Measurements from ENCODE around the gene NBEAL1. TPM values are rescaled to one million over a fixed set of nuclear protein-coding genes. Genes with fewer than 3 reads are reported as not detected.
"Not testable (repeated sequence)": the region's sequence is repeated elsewhere in the genome, so short reads cannot be mapped to it uniquely, and the experiment has no call there.

The NBEAL1 gene
- total RNA-seq, 3 donors from 2014 or later, result 55.0 to 107 (median 81.0) TPM

DNA sequence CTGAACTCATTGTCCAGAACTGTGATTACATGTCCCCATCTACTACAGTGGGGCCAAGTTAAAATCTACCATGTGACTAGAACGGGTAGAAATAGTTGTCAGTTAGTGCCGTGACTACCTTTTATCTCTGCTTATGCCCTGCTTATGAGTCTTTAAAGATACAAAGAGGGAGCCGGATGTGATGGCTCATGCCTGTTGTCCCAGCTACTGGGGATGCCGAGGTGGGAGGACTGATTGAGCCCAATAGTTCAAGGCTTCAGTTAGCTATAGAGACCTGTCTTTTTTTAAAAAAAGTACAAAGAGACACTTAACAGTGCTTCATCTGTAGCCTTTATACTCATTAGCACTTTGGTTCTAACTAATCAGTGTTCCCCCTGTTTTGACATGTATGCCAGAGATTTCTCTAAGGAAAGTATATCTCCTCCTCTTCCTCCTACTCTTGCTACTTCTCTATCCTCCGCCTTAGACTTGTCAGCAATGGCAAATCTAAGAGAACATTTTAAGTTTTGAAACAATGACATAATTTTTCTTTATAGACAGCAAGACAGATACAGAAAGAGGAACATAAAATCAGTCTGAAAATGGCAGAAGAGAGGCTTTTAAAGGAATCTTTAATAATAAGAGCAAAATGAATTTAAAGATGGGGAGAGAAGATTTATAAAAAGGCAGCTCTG, 45.0 kb downstream of the NBEAL1 start:
- TF ChIP-seq, protein P1, sequence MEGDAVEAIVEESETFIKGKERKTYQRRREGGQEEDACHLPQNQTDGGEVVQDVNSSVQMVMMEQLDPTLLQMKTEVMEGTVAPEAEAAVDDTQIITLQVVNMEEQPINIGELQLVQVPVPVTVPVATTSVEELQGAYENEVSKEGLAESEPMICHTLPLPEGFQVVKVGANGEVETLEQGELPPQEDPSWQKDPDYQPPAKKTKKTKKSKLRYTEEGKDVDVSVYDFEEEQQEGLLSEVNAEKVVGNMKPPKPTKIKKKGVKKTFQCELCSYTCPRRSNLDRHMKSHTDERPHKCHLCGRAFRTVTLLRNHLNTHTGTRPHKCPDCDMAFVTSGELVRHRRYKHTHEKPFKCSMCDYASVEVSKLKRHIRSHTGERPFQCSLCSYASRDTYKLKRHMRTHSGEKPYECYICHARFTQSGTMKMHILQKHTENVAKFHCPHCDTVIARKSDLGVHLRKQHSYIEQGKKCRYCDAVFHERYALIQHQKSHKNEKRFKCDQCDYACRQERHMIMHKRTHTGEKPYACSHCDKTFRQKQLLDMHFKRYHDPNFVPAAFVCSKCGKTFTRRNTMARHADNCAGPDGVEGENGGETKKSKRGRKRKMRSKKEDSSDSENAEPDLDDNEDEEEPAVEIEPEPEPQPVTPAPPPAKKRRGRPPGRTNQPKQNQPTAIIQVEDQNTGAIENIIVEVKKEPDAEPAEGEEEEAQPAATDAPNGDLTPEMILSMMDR (IDR thresholded peaks at IDR 0.05), result no peak

DNA sequence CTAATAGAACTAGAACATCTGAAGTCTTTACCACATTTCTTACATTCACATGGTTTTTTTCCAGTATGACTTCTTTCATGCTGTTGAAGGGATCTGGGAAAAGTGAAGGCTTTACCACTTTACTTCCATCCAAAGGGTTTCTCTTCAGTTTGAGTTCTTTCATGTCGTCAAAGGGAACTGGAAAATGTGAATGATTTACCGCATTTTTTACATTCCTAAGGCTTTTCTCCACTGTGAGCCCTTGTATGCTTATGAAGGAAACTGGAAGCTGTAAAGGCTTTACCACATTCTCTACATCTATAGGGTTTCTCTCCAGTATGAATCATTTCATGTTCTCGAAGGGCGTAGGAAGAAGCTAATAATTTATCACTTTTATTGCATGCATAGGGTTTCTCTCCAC, 46.7 kb downstream of the NBEAL1 start:
- TF ChIP-seq, protein P1 (IDR thresholded peaks at IDR 0.05), result no peak
- Histone ChIP-seq H3K9me3 (no peaks in the 10 kb centered on the region), H3K4me1 (ENCODE audit: low read depth) (no peaks in the 10 kb centered on the region), H3K4me3 (no peak overlapping the region), H3K36me3 (ENCODE audit: low read depth) (no peaks in the 10 kb centered on the region)
- no peak for ATAC-seq
- no peak for DNase-seq
- intact Hi-C loops (cut with DNase I, micrococcal nuclease), result no loop called here

More for the DNA sequence above, 45.0 kb downstream of the NBEAL1 start:
- no peaks in the 10 kb centered on the region for H3K36me3 ChIP-seq (ENCODE audit: low read depth)
- no peak overlapping the region for H3K4me3 ChIP-seq
- DNase-seq (no peak), ATAC-seq (no peak)
- no peaks in the 10 kb centered on the region for H3K9me3 ChIP-seq
- intact Hi-C loops (cut with DNase I, micrococcal nuclease), result no loop called here
- no peaks in the 10 kb centered on the region for H3K4me1 ChIP-seq (ENCODE audit: low read depth)

DNA sequence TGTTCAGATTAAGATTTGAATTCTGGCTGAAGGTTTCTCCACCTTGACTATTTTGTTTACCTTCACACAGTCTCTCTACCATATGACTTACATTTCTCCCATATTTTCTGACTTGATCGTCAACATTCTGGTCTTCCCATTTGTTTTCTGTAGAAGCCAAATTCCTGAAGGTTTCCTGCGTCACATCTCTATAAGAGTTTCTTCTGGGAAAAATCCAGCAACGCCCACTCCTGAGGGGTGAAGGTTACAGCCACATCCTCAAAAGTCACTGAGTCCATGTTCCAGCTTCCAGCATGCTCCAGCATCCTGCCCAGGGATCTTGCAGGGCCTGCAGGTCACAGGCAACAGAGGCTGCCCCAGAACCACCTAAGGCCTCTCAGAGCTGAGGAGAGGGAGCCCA, 47.5 kb downstream of the NBEAL1 start:
- no peaks in the 10 kb centered on the region for H3K4me1 ChIP-seq (ENCODE audit: low read depth)
- DNase-seq, result no peak
- no peak overlapping the region for H3K4me3 ChIP-seq
- TF ChIP-seq, protein P1 (IDR thresholded peaks at IDR 0.05), result no peak
- intact Hi-C loops (cut with DNase I, micrococcal nuclease), result no loop called here
- H3K36me3 ChIP-seq (ENCODE audit: low read depth), result no peaks in the 10 kb centered on the region
- H3K9me3 ChIP-seq, result no peaks in the 10 kb centered on the region
- no peak for ATAC-seq

DNA sequence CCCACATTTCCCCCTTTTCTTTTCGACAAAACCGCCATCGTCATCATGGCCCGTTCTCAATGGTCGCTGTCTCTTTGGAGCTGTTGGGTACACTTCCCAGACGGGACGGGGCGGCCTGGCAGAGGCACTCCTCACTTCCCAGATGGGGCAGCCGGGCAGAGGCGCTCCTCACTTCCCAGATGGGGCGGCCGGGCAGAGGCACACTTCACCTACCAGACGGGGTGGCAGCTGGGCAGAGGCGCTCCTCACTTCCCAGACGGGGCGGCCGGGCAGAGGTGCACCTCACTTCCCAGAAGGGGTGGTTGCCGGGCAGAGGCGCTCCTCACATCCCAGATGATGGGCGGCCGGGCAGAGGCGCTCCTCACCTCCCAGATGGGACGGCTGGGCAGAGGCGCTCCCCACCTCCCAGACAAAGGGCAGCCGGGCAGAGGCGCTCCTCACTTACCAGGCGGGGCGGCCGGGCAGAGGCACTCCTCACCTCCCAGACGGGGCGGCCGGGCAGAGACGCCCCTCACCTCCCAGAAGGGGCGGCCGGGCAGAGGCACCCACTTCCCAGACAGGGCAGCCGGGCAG, 51.9 kb downstream of the NBEAL1 start:
- H3K9me3 ChIP-seq; H3K4me3 ChIP-seq; DNase-seq; intact Hi-C loops (cut with DNase I, micrococcal nuclease); H3K36me3 ChIP-seq (ENCODE audit: low read depth); H3K4me1 ChIP-seq (ENCODE audit: low read depth); ATAC-seq: not testable (repeated sequence)

DNA sequence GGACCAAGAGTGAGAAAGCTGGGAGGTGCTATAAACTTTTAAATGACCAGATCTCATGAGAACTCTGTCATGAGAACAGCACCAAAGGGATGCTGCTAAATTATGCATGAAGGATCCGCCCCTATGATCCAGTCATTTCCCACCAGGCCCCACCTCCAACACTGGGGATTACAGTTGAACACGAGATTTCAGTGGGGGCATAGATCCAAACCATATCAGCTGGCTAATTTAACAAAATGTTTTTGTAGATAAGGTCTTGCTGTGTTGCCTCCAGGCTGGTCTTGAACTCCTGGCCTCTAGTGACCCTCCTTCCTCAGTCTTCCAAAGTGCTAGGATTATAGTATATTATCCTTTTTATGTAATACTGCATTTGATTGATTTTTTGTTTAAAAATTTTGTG, 56.0 kb downstream of the NBEAL1 start:
- ATAC-seq, result peak; percentile 36
- Histone ChIP-seq H3K9me3 (no peaks in the 10 kb centered on the region), H3K4me1 (ENCODE audit: low read depth) (peaks cover 6% of the 10 kb centered on the region), H3K36me3 (ENCODE audit: low read depth) (no peaks in the 10 kb centered on the region), H3K4me3 (no peak overlapping the region)
- TF ChIP-seq, protein P1 (IDR thresholded peaks at IDR 0.05), result no peak
- intact Hi-C loops (cut with DNase I, micrococcal nuclease), result no loop called here
- peak in 1 of 3 donors; percentile 9 for DNase-seq

DNA sequence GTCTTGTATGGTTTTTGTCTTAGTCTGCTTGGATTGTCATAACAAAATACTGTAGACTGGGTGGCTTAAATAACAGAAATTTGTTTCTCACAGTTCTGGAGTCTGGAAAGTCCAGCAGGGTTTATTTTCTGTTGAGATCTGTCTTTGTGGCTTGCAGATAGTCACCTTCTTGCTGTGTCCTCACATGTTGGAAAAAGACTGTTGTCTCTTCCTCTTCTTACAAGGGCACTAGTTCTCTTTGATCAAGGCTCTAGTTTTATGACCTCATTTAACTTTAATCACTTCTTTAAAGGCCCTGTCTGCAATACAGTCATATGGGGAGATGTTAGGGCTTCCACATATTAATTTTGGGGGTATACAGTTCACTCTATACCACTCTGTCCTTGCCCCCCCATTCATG, 56.5 kb downstream of the NBEAL1 start:
- no peak for DNase-seq
- TF ChIP-seq, protein P1 (IDR thresholded peaks at IDR 0.05), result no peak
- no peaks in the 10 kb centered on the region for H3K36me3 ChIP-seq (ENCODE audit: low read depth)
- ATAC-seq, result peak; percentile 77
- H3K4me1 ChIP-seq (ENCODE audit: low read depth), result peaks cover 6% of the 10 kb centered on the region
- H3K4me3 ChIP-seq, result no peak overlapping the region
- intact Hi-C loops (cut with DNase I, micrococcal nuclease), result no loop called here
- H3K9me3 ChIP-seq, result no peaks in the 10 kb centered on the region

Measured in mucosa of descending colon (tissue), 3 donors.